ENCODE results near the gene ITGAD.

- no peak for TF ChIP-seq CTCF (IDR thresholded peaks at IDR 0.05)
- TF ChIP-seq USF2 (IDR thresholded peaks at IDR 0.05; ENCODE audit: borderline replicate concordance, low read depth, low read length) = no peak
- TF ChIP-seq CHD2 (IDR thresholded peaks at IDR 0.05; ENCODE audit: low read length, partially characterized antibody) = no peak
- TF ChIP-seq TCF12 (IDR thresholded peaks at IDR 0.05) = no peak
- TF ChIP-seq EZH2phosphoT487 (IDR thresholded peaks at IDR 0.05; ENCODE audit: borderline replicate concordance, low read depth) = no peak
- no peak for TF ChIP-seq REST (IDR thresholded peaks at IDR 0.05; ENCODE audit: low read depth, low read length)
- no peak for TF ChIP-seq FOXM1 (IDR thresholded peaks at IDR 0.05; ENCODE audit: low read depth)
- TF ChIP-seq PBX3 (IDR thresholded peaks at IDR 0.05) = no peak
- no peak for TF ChIP-seq POLR2AphosphoS5 (IDR thresholded peaks at IDR 0.05; ENCODE audit: low read depth, low read length)
- TF ChIP-seq RCOR1 (IDR thresholded peaks at IDR 0.05; ENCODE audit: low read length) = no peak
- TF ChIP-seq RAD21 (IDR thresholded peaks at IDR 0.05; ENCODE audit: low read length) = no peak
- no peak for TF ChIP-seq SIN3A (IDR thresholded peaks at IDR 0.05; ENCODE audit: borderline replicate concordance, low read depth, low read length)
Measured at GRCh38 chr16:31441956-31442355, 48.8 kb downstream of the ITGAD start.

Measured in SK-N-SH (cell line).